ENCODE data around the gene SPON1. TPM values are rescaled to one million over a fixed set of nuclear protein-coding genes. Genes with fewer than 3 reads are reported as not detected.

Gene SPON1
- total and polyA plus RNA-seq, 4 donors: 0.72 to 4.9 (median 1.2) TPM

DNA sequence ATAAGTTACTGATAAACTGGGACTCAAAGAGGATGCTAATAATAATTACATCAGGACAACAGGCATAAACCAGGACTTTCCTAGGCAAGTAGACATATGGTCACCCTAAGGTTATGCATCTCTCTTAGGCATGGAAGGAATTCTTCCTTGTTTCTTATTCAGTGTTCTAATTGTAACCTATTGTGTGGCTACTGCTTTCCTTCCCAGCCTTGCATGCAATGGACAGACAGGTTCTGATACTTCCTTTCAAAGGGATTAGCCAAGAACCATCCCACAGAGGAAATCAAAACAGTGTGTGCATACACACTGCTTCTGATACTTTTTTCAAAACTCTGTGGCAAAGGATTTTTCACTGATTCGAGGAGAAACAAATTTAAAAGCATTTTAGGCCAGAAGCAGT, 348.2 kb downstream of the SPON1 start:
- Histone ChIP-seq H3K36me3 (ENCODE audit: control insufficient read depth in 4 of 4, insufficient read depth in 3 of 4, low read depth in 1 of 4, low read length in 3 of 4) (no peaks in the 10 kb centered on the region), H3K9ac (ENCODE audit: low read depth in 1 of 2, low read length in 2 of 2) (no peak overlapping the region), H3K27me3 (ENCODE audit: control insufficient read depth in 4 of 4, insufficient read depth in 4 of 4, low read length in 3 of 4) (no peaks in the 10 kb centered on the region), H3K4me1 (ENCODE audit: control insufficient read depth in 4 of 4, insufficient read depth in 4 of 4, low read length in 3 of 4) (peaks cover 1 to 21% (median 7%) of the 10 kb centered on the region in 4 donors), H3K9me3 (ENCODE audit: control insufficient read depth in 4 of 4, low read length in 3 of 4) (no peaks in the 10 kb centered on the region), H3K4me3 (ENCODE audit: low read depth in 1 of 3, low read length in 3 of 3) (no peak overlapping the region), H3K27ac (ENCODE audit: low read depth in 1 of 2, low read length in 2 of 2) (no peak overlapping the region)
- DNase-seq (ENCODE audit: low spot score): no peak
- TF ChIP-seq, protein P1, sequence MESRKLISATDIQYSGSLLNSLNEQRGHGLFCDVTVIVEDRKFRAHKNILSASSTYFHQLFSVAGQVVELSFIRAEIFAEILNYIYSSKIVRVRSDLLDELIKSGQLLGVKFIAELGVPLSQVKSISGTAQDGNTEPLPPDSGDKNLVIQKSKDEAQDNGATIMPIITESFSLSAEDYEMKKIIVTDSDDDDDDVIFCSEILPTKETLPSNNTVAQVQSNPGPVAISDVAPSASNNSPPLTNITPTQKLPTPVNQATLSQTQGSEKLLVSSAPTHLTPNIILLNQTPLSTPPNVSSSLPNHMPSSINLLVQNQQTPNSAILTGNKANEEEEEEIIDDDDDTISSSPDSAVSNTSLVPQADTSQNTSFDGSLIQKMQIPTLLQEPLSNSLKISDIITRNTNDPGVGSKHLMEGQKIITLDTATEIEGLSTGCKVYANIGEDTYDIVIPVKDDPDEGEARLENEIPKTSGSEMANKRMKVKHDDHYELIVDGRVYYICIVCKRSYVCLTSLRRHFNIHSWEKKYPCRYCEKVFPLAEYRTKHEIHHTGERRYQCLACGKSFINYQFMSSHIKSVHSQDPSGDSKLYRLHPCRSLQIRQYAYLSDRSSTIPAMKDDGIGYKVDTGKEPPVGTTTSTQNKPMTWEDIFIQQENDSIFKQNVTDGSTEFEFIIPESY (IDR thresholded peaks at IDR 0.05): no peak
- TF ChIP-seq EGR1 (IDR thresholded peaks at IDR 0.05; ENCODE audit: low read depth in 2 of 2): no peak
- TF ChIP-seq MAX (IDR thresholded peaks at IDR 0.05): no peak
- TF ChIP-seq HNF4A (conservative IDR thresholded peaks at IDR 0.05): no peak
- no peak for TF ChIP-seq FOXA2 (IDR thresholded peaks at IDR 0.05)
- TF ChIP-seq NR2F2 (IDR thresholded peaks at IDR 0.05): no peak
- TF ChIP-seq REST (IDR thresholded peaks at IDR 0.05): no peak
- no peak for TF ChIP-seq SP1 (IDR thresholded peaks at IDR 0.05)
- TF ChIP-seq YY1 (IDR thresholded peaks at IDR 0.05): no peak
- no peak for TF ChIP-seq RXRA (IDR thresholded peaks at IDR 0.05)
- TF ChIP-seq, protein P2, sequence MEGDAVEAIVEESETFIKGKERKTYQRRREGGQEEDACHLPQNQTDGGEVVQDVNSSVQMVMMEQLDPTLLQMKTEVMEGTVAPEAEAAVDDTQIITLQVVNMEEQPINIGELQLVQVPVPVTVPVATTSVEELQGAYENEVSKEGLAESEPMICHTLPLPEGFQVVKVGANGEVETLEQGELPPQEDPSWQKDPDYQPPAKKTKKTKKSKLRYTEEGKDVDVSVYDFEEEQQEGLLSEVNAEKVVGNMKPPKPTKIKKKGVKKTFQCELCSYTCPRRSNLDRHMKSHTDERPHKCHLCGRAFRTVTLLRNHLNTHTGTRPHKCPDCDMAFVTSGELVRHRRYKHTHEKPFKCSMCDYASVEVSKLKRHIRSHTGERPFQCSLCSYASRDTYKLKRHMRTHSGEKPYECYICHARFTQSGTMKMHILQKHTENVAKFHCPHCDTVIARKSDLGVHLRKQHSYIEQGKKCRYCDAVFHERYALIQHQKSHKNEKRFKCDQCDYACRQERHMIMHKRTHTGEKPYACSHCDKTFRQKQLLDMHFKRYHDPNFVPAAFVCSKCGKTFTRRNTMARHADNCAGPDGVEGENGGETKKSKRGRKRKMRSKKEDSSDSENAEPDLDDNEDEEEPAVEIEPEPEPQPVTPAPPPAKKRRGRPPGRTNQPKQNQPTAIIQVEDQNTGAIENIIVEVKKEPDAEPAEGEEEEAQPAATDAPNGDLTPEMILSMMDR (IDR thresholded peaks at IDR 0.05; ENCODE audit: low read depth, low read length, missing input control): no peak
- no peak for TF ChIP-seq GABPA (IDR thresholded peaks at IDR 0.05 in 1 of 2, conservative IDR thresholded peaks at IDR 0.05 in 1 of 2)
- TF ChIP-seq, protein P3, sequence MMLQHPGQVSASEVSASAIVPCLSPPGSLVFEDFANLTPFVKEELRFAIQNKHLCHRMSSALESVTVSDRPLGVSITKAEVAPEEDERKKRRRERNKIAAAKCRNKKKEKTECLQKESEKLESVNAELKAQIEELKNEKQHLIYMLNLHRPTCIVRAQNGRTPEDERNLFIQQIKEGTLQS (IDR thresholded peaks at IDR 0.05): no peak
- TF ChIP-seq JUND (IDR thresholded peaks at IDR 0.05): no peak
- no peak for TF ChIP-seq RAD21 (IDR thresholded peaks at IDR 0.05)
- no peak for TF ChIP-seq TAF1 (conservative IDR thresholded peaks at IDR 0.05)
- 77% methylated on average over 1 of the region's 1 CpG for WGBS
